ENCODE results near the gene SLC41A2.

DNA sequence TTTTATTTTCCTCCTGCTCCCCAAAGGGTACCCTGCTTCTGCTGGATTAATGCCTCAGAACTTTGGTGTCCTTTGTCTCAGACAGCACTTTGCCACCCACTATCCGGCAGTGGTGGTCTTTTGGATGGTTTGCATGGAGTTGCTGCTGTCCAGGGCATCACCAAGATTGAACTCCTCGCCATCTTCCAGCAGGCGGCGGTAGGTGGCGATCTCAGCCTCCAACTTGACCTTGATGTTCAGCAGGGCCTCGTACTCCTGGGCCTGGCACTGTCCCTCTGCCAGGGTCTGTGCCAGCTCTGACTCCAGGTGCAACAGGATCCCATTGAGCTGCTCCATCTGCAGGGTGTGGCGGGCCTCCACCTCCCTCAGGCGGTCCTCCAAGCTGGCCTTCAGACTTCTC is 18.6 kb upstream of the SLC41A2 start:
- no peak for TF ChIP-seq CTCF (IDR thresholded peaks at IDR 0.05)
- TF ChIP-seq POLR2A (IDR thresholded peaks at IDR 0.05) = no peak
